DND-41 (cell line): ENCODE data around the gene CLIC5.
"Not testable (repeated sequence)": the region's sequence is repeated elsewhere in the genome, so short reads cannot be mapped to it uniquely, and the experiment has no call there.

Experiments used
- ATAC-seq: fragments of 200-7000 bp; cut with Tn5 transposase; 3 replicates; pipeline ENCODE4 v1.9.1; 2021; ENCODE audit warnings: low read depth; ENCODE audit not compliant: insufficient read depth
- DNase-seq: peaks from one replicate; pipeline ENCODE4 v3.0.0-alpha.2; 2020
- H2AFZ ChIP-seq: 2 replicates; pipeline ENCODE4 v1.6.0; 2012; ENCODE audit warnings: low read depth, low read length
- H3K27ac ChIP-seq: 2 replicates; pipeline ENCODE4 v1.5.1; 2012; ENCODE audit warnings: low read length, inconsistent platforms
- H3K27me3 ChIP-seq: fragments of 200-600 bp; sonication (generic); 2 replicates; pipeline ENCODE4 v1.6.0; 2012; ENCODE audit warnings: low read length, mild to moderate bottlenecking, inconsistent platforms; ENCODE audit not compliant: insufficient read depth, poor library complexity
- H3K36me3 ChIP-seq: 2 replicates; pipeline ENCODE4 v1.5.1; 2012; ENCODE audit warnings: low read length, inconsistent platforms; ENCODE audit not compliant: insufficient read depth
- H3K4me1 ChIP-seq: 2 replicates; pipeline ENCODE4 v1.5.1; 2012; ENCODE audit warnings: mild to moderate bottlenecking, low read length; ENCODE audit not compliant: insufficient read depth
- H3K4me2 ChIP-seq: 2 replicates; pipeline ENCODE4 v1.6.0; 2012; ENCODE audit warnings: mild to moderate bottlenecking, moderate library complexity, low read length, inconsistent platforms; ENCODE audit not compliant: insufficient read depth
- H3K4me3 ChIP-seq, 2 experiments: fragments of 200-600 bp in 1 of 2; shearing (Covaris generic) in 1 of 2; 2 replicates each; pipeline ENCODE4 v1.5.1; 2012 to 2016; ENCODE audit warnings: inconsistent platforms in 2 of 2, low read length in 2 of 2, mild to moderate bottlenecking in 2 of 2, low read depth in 1 of 2, moderate library complexity in 1 of 2
- H3K79me2 ChIP-seq: 2 replicates; pipeline ENCODE4 v1.6.0; 2012; ENCODE audit warnings: low read length, inconsistent platforms; ENCODE audit not compliant: insufficient read depth
- H3K9ac ChIP-seq: 2 replicates; pipeline ENCODE4 v1.6.0; 2012; ENCODE audit warnings: low read depth, mild to moderate bottlenecking, inconsistent platforms, low read length, moderate library complexity
- H3K9me3 ChIP-seq: 2 replicates; pipeline ENCODE4 v1.5.1; 2012; ENCODE audit warnings: low read length, moderate library complexity, mild to moderate bottlenecking, inconsistent platforms; ENCODE audit not compliant: insufficient read depth, severe bottlenecking
- H4K20me1 ChIP-seq: 2 replicates; pipeline ENCODE4 v1.6.0; 2012; ENCODE audit warnings: low read length; ENCODE audit not compliant: insufficient read depth
- CTCF ChIP-seq: IDR thresholded peaks from 2 replicates; pipeline ENCODE4 v1.5.1; 2012; ENCODE audit warnings: borderline replicate concordance, low read length, moderate library complexity, mild to moderate bottlenecking; ENCODE audit not compliant: poor library complexity, severe bottlenecking; ENCODE audit errors: extremely low read depth
- EZH2 ChIP-seq: IDR thresholded peaks from 3 replicates; pipeline ENCODE4 v1.6.1; 2012; ENCODE audit warnings: borderline replicate concordance, low read depth, mild to moderate bottlenecking, moderate library complexity, low read length, inconsistent platforms; ENCODE audit not compliant: severe bottlenecking

CLIC5 gene

GRCh38 chr6:45927421-45928320 is 88.0 kb downstream of the CLIC5 start:
- no peak for DNase-seq
- H2AFZ ChIP-seq, result no peak overlapping the region

GRCh38 chr6:45926423-45926822 is 89.2 kb downstream of the CLIC5 start:
- H3K36me3 ChIP-seq, H3K9me3 ChIP-seq: not testable (repeated sequence)

More at GRCh38 chr6:45927421-45928320, 88.0 kb downstream of the CLIC5 start:
- no peak overlapping the region for H3K9ac ChIP-seq
- no peak for ATAC-seq
- TF ChIP-seq EZH2 (no peak), CTCF (no peak)
- H3K4me2 ChIP-seq, result no peak overlapping the region
- H3K27ac ChIP-seq, result no peak overlapping the region
- H4K20me1 ChIP-seq, result no peaks in the 10 kb centered on the region
- peaks cover under 1% of the 10 kb centered on the region; the same call in 1 of the 2 replicates for H3K4me1 ChIP-seq
- H3K79me2 ChIP-seq, result no peaks in the 10 kb centered on the region
- no peaks in the 10 kb centered on the region for H3K9me3 ChIP-seq
- peaks cover 4% of the 10 kb centered on the region for H3K27me3 ChIP-seq
- no peak overlapping the region for H3K4me3 ChIP-seq
- no peaks in the 10 kb centered on the region for H3K36me3 ChIP-seq

GRCh38 chr6:45924763-45925342 is 90.8 kb downstream of the CLIC5 start:
- H3K4me1 ChIP-seq, result peaks cover 2% of the 10 kb centered on the region; the same call in 1 of the 2 replicates
- DNase-seq, result no peak
- no peak for ATAC-seq
- no peak overlapping the region for H3K4me2 ChIP-seq
- H3K27ac ChIP-seq, result no peak overlapping the region
- no peaks in the 10 kb centered on the region for H3K9me3 ChIP-seq
- H3K36me3 ChIP-seq, result no peaks in the 10 kb centered on the region
- no peak overlapping the region for H3K4me3 ChIP-seq
- H4K20me1 ChIP-seq, result no peaks in the 10 kb centered on the region
- no peak for TF ChIP-seq CTCF
- H3K79me2 ChIP-seq, result no peaks in the 10 kb centered on the region
- no peak overlapping the region for H2AFZ ChIP-seq
- H3K27me3 ChIP-seq, result peaks cover 4% of the 10 kb centered on the region
- H3K9ac ChIP-seq, result no peak overlapping the region

More at GRCh38 chr6:45926423-45926822, 89.2 kb downstream of the CLIC5 start:
- H3K9ac ChIP-seq, H3K79me2 ChIP-seq, DNase-seq, H2AFZ ChIP-seq, H3K4me3 ChIP-seq, ATAC-seq, H3K4me2 ChIP-seq, H4K20me1 ChIP-seq, H3K4me1 ChIP-seq, H3K27me3 ChIP-seq, H3K27ac ChIP-seq: not testable (repeated sequence)

GRCh38 chr6:45923831-45924391 is 91.7 kb downstream of the CLIC5 start:
- H3K4me2 ChIP-seq, result no peak overlapping the region
- no peaks in the 10 kb centered on the region for H3K36me3 ChIP-seq
- ATAC-seq, result no peak
- peaks cover 4% of the 10 kb centered on the region for H3K27me3 ChIP-seq
- H3K27ac ChIP-seq, result no peak overlapping the region
- no peak for DNase-seq
- no peaks in the 10 kb centered on the region for H4K20me1 ChIP-seq
- H3K9me3 ChIP-seq, result no peaks in the 10 kb centered on the region
- no peak overlapping the region for H3K9ac ChIP-seq
- H3K4me3 ChIP-seq, result no peak overlapping the region
- no peak overlapping the region for H2AFZ ChIP-seq
- no peaks in the 10 kb centered on the region for H3K79me2 ChIP-seq
- TF ChIP-seq EZH2 (no peak), CTCF (no peak)
- H3K4me1 ChIP-seq, result peaks cover 2% of the 10 kb centered on the region; the same call in 1 of the 2 replicates
